Measurements from ENCODE around the gene EFNA2.
"Not testable (repeated sequence)": the region's sequence is repeated elsewhere in the genome, so short reads cannot be mapped to it uniquely, and the experiment has no call there.

Gene EFNA2

DNA sequence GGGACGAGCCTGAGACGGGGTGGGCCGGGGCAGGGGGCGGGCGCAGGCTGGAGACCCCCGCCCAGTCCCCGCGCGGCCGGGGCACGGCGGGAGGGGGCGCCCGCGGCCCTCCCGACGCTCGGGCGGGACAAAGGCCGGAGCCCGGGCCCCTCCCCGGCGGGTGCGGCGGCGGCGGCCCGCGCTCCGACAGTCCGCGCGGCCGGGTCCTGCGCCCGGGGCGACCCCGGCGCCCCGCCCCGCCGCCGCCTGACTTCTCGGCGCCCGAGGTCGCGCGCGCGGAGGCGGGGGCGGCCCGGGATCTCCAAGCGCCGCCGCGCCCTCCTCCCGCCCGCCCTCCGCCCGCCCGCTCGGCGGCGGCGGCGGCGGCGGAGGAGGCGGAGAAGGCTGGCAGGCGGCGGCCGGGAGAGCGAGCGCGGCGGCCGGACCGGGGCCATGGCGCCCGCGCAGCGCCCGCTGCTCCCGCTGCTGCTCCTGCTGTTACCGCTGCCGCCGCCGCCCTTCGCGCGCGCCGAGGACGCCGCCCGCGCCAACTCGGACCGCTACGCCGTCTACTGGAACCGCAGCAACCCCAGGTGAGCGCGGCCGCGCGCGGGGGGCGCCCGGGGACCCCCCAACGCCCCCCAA, at the start of gene EFNA2:
EFNA2 (plus strand) TSS at position 137 of the 624 bp plus-strand sequence; CDS start at position 433, 296 bp downstream.
- no peak for DNase-seq (ENCODE audit: low read depth)

DNA sequence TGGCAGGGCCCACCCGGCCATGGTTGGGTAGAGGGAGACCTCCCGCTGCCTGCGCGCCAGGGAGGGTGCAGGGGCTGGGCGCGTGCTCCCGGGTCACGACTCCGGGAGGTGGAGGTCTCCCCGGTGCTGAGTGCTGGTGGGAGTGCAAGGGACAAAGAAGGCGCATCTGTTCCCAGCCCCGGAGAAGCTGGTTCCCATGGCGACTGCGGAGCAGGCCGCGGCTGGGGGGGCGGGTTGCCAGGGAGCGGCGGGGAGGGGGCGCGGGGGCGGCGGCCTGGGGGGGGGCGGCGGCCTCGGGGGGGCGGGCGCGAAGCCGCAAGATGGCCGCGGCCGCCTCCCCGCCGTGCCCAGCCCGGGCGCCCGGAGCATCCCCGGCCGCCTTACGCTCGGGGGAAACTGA, 49.1 kb upstream of the EFNA2 start:
- no peak for DNase-seq (ENCODE audit: low read depth)

DNA sequence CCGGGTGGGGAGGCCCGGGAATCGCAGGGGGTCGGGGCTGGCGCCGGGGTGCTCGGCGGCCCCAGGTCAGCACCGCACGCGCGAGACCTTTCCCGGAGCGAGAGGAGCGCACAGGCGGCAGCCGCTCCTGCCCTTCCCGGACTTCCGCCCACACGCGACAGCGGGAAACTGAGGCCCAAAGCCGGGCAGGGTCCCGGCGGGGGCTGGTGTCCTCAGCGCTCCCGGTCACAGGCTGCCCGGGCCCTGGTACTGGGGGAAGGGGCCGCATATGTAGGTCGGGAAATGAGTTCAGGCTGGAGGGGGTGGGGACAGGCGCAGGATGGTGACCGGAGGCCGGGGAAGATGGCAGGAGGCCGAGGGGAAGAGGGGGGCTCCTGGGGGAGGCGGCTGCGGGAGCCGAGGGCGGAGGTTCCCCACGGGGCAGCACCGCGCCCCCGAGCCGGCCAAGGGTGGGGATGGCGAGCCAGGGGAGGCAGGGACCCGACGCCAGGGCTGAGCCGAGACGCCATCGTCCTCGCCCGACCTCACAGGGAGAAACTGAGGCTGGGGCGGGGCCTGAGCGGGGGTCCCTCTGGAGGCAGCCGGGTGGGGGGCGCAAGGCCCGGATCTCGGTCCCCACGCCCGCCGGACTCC, 48.5 kb upstream of the EFNA2 start:
- DNase-seq (ENCODE audit: low read depth): no peak

DNA sequence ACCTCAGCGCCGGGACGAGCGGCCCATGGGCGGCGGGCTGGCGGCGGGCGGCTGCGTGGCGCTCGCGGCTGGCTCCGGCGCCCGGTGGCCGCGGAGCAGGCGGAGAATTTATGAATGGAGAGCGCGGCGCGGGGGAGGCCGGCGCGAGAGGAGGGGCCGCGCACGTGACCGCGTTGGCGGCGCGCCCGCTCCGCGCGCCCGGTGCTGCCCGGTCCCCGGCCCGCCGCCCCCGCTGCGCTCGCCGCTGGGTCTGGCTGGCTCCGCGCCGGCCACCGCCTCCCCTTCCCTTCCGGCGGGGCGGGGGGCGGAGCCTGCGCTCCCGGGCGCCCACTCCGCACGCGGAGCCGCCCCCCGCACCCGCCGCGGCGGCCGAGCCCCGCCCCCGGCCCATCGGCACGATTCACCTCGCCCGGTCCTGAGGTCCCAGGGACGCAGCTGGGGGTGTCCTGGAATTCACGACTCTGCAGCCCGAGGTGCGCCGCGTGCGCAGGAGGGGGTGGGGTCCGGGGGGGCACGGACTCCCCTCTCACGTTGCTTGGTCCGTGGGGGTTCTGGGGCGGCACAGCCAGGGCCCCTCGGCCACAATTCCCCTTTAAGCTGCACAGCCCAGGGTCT, 47.8 kb upstream of the EFNA2 start, which contains the start of gene CBARP:
CBARP (minus strand) TSS at position 252 of the 615 bp plus-strand sequence. CDS start 1,905 bp downstream, outside the sequence.
- DNase-seq (ENCODE audit: low read depth): no peak

DNA sequence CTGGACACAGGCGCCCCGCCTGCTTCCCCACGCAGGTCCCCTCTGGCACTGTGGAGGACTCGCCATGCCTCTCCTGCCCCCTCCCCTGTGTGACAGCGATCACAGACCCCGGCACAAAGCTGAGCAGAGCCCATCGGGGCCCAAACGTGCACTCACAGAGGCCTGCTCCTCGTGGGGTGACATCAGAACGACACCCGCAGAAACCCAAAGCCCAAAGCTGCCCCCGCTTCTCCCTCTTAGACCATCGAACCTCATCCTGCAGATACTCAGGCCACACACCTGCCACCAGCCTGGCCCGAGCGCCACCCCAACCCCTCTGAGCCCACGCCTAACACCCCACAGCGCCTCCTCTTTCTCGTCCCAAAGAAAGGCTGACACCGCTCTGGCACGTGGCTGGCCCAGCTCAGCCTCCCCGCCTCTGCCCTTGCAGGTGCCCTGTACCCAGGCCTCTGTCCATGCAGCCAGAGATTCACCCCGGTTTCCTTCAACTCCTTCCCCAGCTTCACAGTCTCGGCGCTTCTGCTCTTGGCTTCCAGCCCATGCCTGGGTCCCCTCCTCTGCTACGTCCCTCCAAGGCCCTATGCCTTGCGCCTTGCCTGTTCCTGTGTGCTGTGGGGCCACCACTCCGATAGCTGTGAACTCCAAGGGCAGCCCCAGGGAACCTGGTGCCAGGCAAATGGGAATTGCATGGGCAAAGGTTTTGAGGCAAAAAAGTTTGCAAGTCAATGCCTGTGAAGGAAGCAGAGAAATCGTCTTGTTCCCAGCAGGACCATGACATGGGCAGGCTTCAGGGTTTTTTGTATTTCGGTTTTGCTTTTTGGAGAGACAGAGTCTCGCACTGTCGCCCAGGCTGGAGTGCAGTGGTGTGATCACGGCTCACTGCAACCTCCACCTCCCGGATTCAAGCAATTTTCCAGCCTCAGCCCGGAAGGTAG, 47.0 kb upstream of the EFNA2 start:
- DNase-seq (ENCODE audit: low read depth): no peak

DNA sequence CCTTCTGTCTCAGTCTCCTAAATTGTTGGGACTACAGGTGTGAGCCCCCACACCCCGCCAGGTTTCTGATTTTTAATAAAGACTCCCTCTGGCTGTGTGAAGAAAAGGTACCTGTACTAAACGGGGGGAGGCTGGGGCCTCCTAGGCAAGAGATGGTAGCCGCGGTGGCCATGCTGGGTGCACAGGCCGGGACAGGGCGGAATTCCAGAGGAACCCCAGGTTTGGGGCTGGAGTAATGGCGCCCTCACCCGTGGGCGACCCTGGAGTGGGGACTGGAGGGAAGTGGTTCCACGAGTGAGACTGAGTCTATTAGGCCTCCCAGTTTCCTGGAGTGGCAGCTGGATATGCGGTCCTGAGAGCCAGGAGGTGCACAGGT, 46.3 kb upstream of the EFNA2 start:
- no peak for DNase-seq (ENCODE audit: low read depth)

DNA sequence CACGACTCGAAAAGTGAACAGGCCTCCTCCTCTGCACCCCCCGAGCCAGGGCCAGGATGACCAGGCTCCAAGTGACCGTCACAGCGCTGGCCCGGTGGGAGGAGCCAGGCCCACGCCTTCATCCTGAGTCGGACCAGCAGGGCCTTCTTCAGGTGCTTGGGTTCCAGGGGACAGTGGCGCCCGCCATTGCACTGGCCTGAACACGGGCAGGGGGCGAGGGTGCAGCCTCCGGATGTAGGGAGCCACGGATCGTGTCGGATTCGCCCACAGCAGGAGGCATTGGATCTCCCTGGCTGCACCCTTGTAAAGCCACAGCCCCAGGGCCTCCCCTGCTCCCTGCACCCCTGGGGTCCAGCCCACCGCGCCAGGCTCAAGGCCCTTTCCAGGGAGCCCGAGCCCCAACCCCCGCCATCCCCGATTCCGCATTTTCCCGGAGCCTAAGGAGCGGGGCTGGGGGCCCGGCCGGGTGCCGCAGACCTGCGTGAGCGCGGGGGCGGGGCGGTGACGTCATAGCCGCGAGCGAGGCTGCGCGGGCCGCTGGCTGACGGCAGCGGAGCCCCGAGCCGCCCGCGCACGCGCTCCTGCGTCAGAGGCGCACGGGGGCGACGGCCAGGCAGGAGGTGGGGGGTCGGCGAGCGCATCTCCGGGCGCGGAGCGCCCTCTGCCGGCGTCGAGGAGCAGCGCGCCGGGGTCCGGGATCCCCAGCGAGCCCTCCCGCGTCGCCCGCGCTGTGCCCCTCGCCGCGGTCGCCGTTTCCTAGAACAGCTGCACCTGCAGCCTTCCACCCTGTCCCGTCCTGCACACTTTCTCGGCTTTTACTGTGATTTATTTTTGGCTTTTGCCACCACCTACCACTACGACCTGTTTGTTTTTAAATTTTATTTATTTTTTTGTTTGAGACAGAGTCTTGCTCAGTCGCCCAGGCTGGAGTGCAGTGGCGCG, 45.6 kb upstream of the EFNA2 start:
- DNase-seq (ENCODE audit: low read depth): peak; percentile 96

DNA sequence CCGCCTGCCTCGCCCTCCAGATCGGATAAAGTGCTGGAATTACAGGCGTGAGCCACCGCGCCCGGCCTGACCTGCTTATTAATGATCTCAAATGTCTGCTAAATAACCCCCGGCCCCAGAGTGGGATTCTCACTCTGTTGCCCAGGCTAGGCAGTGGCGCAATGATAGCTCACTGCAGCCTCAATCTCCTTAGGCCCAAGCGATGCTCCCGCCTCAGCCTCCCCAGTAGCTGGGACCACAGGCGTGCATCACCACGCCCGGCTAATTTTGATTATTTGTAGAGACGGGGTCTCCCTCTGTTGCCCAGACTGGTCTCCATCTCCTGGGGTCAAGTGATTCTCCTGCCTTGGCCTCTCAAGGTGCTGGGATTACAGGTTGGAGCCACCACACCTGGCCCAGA, 44.7 kb upstream of the EFNA2 start:
- DNase-seq (ENCODE audit: low read depth): no peak

DNA sequence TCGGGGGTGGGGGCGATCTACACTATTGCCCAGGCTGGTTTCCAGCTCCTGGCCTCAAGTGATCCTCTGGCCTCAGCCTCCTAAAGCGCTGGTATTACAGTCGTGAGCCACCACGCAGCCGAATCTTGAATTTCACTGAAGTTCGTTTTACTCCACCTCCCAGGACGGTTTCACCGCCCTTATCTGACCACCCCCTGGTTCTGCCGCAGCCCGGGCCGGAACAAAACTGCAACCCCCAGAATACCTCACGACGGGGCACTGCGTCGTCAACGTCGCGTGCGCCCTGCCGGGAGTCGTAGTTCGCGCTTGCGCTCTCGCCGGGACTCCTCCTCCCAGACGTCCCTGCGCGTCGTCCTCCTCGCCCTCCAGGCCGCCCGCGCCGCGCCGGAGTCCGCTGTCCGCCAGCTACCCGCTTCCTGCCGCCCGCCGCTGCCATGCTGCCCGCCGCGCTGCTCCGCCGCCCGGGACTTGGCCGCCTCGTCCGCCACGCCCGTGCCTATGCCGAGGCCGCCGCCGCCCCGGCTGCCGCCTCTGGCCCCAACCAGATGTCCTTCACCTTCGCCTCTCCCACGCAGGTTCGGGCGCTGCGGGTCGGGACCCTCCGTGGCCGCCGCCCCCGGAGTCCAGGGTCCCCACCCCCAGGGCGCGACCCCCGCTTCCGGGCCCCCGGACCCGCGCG, 44.1 kb upstream of the EFNA2 start, which contains the start of gene ATP5F1D:
ATP5F1D (plus strand) TSS at position 335 of the 679 bp plus-strand sequence; CDS start at position 435, 100 bp downstream.
- DNase-seq (ENCODE audit: low read depth): peak; percentile 97

DNA sequence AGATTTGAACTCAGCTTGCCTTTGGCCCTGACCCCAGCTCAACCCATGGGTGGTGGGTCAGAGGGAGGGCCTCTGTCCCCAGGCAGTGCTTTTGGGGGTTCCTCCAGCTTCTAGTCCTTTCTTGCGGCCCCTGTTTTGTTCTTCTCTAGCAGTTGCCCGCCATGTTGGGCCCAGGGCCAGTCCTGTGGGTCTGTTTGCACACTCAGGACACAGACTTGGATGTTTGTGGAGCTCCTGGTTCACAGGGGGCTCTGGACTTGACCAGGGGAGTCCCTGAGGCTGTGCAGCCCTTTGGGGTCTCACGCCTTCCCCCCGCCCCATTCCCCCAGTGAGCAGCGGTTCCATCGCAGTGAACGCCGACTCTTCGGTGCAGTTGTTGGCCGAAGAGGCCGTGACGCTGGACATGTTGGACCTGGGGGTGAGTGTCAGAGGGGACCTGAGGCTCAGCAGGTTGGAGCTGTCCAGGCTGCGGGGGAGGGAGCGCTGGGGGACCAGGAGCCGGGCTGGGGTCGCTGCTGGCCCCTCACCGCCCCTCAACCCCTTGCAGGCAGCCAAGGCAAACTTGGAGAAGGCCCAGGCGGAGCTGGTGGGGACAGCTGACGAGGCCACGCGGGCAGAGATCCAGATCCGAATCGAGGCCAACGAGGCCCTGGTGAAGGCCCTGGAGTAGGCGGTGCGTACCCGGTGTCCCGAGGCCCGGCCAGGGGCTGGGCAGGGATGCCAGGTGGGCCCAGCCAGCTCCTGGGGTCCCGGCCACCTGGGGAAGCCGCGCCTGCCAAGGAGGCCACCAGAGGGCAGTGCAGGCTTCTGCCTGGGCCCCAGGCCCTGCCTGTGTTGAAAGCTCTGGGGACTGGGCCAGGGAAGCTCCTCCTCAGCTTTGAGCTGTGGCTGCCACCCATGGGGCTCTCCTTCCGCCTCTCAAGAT, 41.6 kb upstream of the EFNA2 start:
- DNase-seq (ENCODE audit: low read depth): peak; percentile 86

DNA sequence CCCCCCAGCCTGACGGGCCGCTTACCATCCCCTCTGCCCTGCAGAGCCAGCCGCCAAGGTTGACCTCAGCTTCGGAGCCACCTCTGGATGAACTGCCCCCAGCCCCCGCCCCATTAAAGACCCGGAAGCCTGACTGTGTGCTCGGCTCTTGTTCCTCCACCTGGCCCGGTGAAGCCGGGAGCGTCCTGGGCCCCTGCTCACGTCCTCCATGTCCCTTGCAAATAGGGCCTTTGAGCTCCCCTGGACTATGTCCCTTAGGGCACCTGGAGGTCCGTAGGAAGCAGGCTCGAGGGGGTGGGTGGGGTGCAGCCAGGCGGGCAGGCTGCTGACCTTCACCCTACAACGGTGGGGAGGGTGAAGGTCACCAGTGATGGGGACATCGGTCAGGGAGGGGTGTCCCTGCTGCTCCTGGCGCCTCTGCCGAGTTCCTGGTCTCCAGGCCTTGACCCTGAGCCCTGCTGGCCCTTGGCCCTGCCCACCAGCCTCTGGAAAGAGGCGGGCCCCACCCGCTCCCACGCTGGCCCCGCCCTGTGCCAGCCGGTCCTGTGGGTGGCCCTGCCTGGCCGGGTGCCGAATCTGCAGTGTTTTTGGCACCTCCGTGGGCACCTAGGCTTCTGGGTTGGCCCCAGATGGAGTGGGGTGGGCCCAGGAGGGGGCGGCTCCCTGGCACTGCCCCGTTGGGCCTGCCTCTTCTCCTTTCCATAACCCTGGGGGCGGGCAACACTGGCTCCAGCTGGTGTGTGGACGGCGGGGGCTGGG, 40.8 kb upstream of the EFNA2 start:
- no peak for DNase-seq (ENCODE audit: low read depth)

DNA sequence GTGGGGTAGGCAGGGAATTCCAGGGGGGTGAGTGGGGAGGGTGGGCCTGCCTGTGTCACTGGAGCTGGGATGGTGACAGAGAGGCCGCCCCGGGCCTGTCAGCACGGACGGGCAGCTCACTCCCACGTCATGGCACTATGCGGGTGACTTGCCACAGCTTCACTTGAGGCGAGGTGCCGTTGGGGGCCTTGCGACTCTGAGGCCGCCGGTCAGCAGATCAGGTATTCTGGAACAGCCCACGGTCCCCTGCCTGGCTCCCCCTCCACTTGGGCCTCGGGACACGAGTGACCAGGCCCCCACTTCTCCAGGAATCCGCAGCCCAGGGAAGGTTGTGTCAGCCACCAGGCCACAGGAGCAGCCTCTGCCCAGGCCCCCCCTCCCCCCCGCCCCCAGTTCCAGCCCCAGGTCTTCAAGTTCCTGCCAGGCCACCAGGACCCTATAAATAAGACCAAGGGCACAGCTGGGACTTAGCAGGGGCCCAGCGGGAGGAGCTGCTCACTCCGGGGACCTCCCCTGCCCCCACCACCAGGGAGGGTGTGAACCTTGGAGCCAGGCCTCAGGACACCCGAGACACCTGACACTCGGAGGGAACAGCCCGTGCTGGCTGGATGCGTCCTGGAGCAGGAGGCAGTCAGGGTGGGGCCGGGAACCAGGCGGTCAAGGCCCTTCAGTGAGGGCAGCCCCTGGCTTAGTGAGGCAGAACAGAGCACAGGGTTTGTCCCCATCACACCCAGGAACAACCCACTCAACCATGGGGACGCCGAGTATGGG, 40.0 kb upstream of the EFNA2 start:
- no peak for DNase-seq (ENCODE audit: low read depth)

DNA sequence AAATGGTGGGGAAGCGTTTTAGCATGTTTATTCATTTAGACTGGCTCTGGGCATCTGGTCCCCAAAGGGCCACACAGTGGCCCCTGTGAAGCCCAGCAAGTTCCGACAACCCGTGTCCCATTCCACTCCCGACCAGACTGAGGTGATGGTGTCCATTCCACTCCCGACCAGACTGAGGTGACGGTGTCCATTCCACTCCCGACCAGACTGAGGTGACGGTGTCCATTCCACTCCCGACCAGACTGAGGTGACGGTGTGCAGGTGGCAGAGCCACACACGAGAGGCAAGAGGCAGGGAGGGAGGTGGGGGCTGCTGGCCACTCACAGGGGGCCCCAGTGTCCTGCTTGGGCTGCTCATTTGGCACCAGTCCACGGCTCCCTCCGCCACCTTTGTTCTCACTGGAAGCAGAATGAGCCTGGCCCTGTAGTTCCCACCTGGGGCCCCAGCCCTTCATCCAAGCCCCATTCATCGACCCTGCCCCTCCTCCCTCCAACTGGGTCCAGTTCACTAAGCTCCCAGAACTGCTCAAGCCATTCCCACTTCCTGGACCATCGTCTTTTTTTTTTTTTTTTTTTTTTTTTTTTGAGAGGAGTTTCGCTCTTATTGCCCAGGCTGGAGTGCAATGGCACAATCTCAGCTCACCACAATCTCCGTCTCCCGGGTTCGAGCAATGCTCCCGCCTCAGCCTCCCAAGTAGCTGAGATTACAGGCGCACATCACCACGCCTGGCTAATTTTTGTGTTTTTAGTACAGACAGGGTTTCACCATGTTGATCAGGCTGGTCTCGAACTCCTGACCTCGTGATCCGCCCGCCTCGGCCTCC, 39.2 kb upstream of the EFNA2 start:
- not testable (repeated sequence) for DNase-seq (ENCODE audit: low read depth)

DNA sequence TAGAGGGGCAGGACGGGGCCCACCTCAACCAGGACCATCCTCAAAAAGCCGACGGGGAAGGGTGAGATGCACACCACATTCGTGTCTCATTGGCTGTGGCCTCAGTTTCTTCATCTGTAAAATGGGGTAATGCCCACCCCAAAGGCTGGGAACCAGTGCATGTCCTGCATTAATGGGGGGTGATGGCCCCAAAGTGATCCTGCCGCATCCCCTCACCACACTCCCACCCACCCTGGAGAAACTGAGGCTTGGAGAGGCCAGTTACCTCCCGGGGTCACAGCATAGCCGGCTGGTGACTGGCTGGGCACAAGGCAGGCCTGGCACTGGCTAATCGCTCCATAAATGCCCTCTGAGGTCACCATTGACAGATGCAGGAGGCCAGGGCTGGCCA, 37.9 kb upstream of the EFNA2 start:
- no peak for DNase-seq (ENCODE audit: low read depth)

DNA sequence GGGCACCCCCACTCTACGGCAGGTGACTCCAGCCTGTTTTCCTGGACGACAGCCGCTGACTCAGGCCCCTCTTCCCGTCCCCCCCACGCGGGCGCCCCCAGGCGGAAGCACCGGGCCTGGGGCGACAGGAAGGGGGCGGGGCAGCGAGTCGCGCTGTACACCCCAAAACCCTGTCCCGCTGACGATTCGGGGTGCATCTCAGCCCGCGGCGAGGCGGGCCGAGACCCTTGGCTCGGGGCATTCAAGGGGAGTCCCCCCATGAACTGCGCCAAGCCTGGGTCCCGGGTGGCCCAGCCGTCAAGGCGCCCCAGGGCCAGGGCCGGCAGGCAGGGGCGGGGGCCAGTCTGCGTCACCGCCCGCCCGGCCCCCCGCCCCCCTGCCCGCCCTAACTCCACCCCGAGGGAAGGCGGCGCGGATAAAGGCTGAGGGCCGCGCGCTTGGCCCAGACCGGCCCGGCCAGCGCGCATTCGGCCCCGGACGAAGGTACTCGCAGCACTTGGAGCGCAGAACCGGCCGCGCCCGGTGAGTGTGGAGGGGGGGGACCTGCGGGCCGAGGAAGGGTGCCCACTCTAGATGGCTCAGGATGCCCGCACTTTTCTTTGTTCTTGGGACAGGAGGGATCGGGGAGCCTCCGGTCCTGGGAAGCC, 37.4 kb upstream of the EFNA2 start, which contains the start of gene MIDN:
MIDN (plus strand) TSS at position 445 of the 647 bp plus-strand sequence. CDS start 1,714 bp downstream, outside the sequence.
- DNase-seq (ENCODE audit: low read depth): no peak

DNA sequence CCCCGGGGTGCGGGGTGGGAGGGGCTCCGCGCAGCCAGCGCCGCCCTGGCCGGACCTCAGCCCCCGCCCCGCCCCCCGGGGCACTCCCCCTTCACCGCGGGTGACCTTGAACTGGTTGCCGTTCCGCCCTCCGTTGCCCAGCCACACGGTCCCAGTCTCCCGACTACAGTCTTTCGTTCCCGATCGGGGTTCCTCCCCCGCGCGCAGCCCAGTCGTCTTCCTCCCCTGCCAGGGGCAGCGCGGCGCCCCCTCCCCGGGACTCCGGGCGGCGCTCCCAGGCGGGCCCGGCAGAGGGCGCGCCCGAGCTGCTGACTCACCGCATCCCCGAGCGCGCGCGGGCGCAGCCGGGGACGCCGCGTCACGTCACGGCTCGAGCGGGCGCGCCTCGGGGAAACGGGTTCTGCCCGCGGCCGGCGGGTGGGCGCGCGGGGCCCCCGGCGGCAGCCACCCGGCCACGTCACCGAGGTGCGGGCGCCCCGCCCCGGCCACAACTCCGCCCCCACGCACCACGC, 36.8 kb upstream of the EFNA2 start:
- peak; percentile 73 for DNase-seq (ENCODE audit: low read depth)

Data from stimulated activated CD8-positive, alpha-beta memory T cell treated with anti-CD3 and anti-CD28 coated beads, Interleukin-4, amount 100 ng/mL, for 24 hours (primary cell).